SK-N-SH (cell line): Measurements from ENCODE around the gene AUP1. TPM values are rescaled to one million over a fixed set of nuclear protein-coding genes. Genes with fewer than 3 reads are reported as not detected.

Source experiments
- CTCF ChIA-PET: fragments of 300-600, 350-600 bp; formaldehyde crosslinking; extraction: SDS; loops from one replicate; lab custom pipeline; 2021; lab: Yijun Ruan, JAX
- POLR2A ChIA-PET: fragments of 350-600 bp; sonication (Branson Sonifier 250); formaldehyde crosslinking; extraction: SDS; loops from one replicate; lab custom pipeline; 2020; ENCODE audit warnings: antibody characterized with exemption, inconsistent platforms; lab: Yijun Ruan, JAX
- DNase-seq: peaks from one replicate; pipeline ENCODE4 v3.0.0; 2012
- H2AFZ ChIP-seq: fragments of 200-600 bp; sonication (generic); 2 replicates; pipeline ENCODE4 v1.8.1; 2016; ENCODE audit warnings: antibody characterized with exemption, mild to moderate bottlenecking, low read depth
- H3F3A ChIP-seq: fragments of 200-600 bp; sonication (generic); replicated peaks from 2 replicates; pipeline ENCODE3; 2016; ENCODE audit warnings: antibody characterized with exemption, mild to moderate bottlenecking; ENCODE audit not compliant: insufficient read depth
- H3K27ac ChIP-seq, 2 experiments: fragments of 200-500 bp in 1 of 2; fragments of 200-600 bp in 1 of 2; sonication (Bioruptor generic) in 1 of 2; sonication (generic), shearing (Covaris generic) in 1 of 2; 2 replicates each; pipeline versions ENCODE4 v1.5.1 to v1.6.1; 2014 to 2016; ENCODE audit warnings: low read depth in 2 of 2, inconsistent platforms in 1 of 2, low read length in 1 of 2, mild to moderate bottlenecking in 1 of 2, mixed read lengths in 1 of 2
- H3K27me3 ChIP-seq: fragments of 200-600 bp; sonication (generic), shearing (Covaris generic); 2 replicates; pipeline ENCODE4 v1.6.1; 2016; ENCODE audit warnings: mixed run types; ENCODE audit not compliant: insufficient read depth
- H3K36me3 ChIP-seq, 2 experiments: fragments of 200-500 bp in 1 of 2; fragments of 200-600 bp in 1 of 2; sonication (Bioruptor generic) in 1 of 2; sonication (generic) in 1 of 2; replicated peaks in 1 of 2; 2 replicates each; pipeline versions ENCODE3 to v1.5.1; 2014 to 2016; ENCODE audit warnings: low read length in 1 of 2, mild to moderate bottlenecking in 1 of 2; ENCODE audit not compliant: insufficient read depth in 2 of 2, control insufficient read depth in 1 of 2
- H3K4me1 ChIP-seq, 2 experiments: fragments of 200-500 bp in 1 of 2; fragments of 200-600 bp in 1 of 2; sonication (Bioruptor generic) in 1 of 2; sonication (generic), shearing (Covaris generic) in 1 of 2; 2 replicates each; pipeline versions ENCODE4 v1.5.1 to v1.6.1; 2014 to 2016; ENCODE audit warnings: low read depth in 1 of 2, low read length in 1 of 2, mixed run types in 1 of 2; ENCODE audit not compliant: insufficient read depth in 2 of 2, control insufficient read depth in 1 of 2
- H3K4me2 ChIP-seq: fragments of 200-600 bp; sonication (generic), shearing (Covaris generic); 2 replicates; pipeline ENCODE4 v1.6.1; 2017; ENCODE audit warnings: mixed run types
- H3K4me3 ChIP-seq, 2 experiments: fragments of 200-500 bp in 1 of 2; fragments of 200-600 bp in 1 of 2; sonication (Bioruptor generic) in 1 of 2; sonication (generic), shearing (Covaris generic) in 1 of 2; 2 replicates each; pipeline versions ENCODE4 v1.5.1 to v1.8.1; 2014 to 2016; ENCODE audit warnings: low read depth in 2 of 2, inconsistent platforms in 1 of 2, low read length in 1 of 2, mild to moderate bottlenecking in 1 of 2, mixed read lengths in 1 of 2, moderate library complexity in 1 of 2
- H3K79me2 ChIP-seq: fragments of 200-600 bp; sonication (generic); 2 replicates; pipeline ENCODE4 v1.8.1; 2017; ENCODE audit warnings: mild to moderate bottlenecking; ENCODE audit not compliant: insufficient read depth
- H3K9ac ChIP-seq: fragments of 200-600 bp; sonication (generic); 2 replicates; pipeline ENCODE4 v1.6.1; 2017; ENCODE audit warnings: mixed run types
- H3K9me2 ChIP-seq: fragments of 200-600 bp; sonication (generic); 2 replicates; pipeline ENCODE4 v1.6.1; 2017; ENCODE audit warnings: mixed run types
- H3K9me3 ChIP-seq: fragments of 200-600 bp; sonication (generic); 2 replicates; pipeline ENCODE4 v1.6.1; 2017; ENCODE audit warnings: mixed run types, mild to moderate bottlenecking, moderate library complexity
- H4K20me1 ChIP-seq: fragments of 200-600 bp; sonication (generic); 2 replicates; pipeline ENCODE4 v1.6.1; 2017; ENCODE audit warnings: mild to moderate bottlenecking, mixed run types; ENCODE audit not compliant: insufficient read depth
- CTCF ChIP-seq: fragments of 200-600 bp; sonication (generic); IDR thresholded peaks from 2 replicates; pipeline ENCODE4 v1.6.1; 2017; ENCODE audit warnings: antibody characterized with exemption, mild to moderate bottlenecking, moderate library complexity
- EP300 ChIP-seq, 2 experiments: IDR thresholded peaks; 2 replicates each; pipeline versions ENCODE4 v1.4.0 to v1.6.1; 2012; ENCODE audit warnings: borderline replicate concordance in 1 of 2, low read depth in 1 of 2, low read length in 1 of 2
- MAX ChIP-seq: IDR thresholded peaks from 2 replicates; pipeline ENCODE4 v1.4.0; 2012; ENCODE audit warnings: low read depth
- POLR2AphosphoS5 ChIP-seq: IDR thresholded peaks from 2 replicates; pipeline ENCODE4 v1.6.1; 2012; ENCODE audit warnings: low read depth, low read length
- RXRA ChIP-seq: IDR thresholded peaks from 2 replicates; pipeline ENCODE4 v1.4.0; 2012; ENCODE audit warnings: low read depth, mild to moderate bottlenecking, borderline replicate concordance
- TAF1 ChIP-seq: IDR thresholded peaks from 2 replicates; pipeline ENCODE4 v1.6.1; 2012; ENCODE audit warnings: low read depth, mild to moderate bottlenecking, low read length, moderate library complexity, borderline replicate concordance
- USF1 ChIP-seq: IDR thresholded peaks from 2 replicates; pipeline ENCODE4 v1.4.0; 2012; ENCODE audit warnings: low read depth, borderline replicate concordance
- ZBTB33 ChIP-seq: IDR thresholded peaks from 2 replicates; pipeline ENCODE4 v1.4.0; 2012; ENCODE audit warnings: low read depth, borderline replicate concordance
- whole genome bisulfite sequencing: methylation state at CpG from one replicate; pipeline ENCODE4 v1.1.6; 2017; ENCODE audit warnings: low lambda C conversion rate; 5-methylcytosine and 5-hydroxymethylcytosine counted together
- polyA plus RNA-seq, 3 experiments: library from polyadenylated mRNA; depleted of rRNA; stranded (reverse); fragments of >200 nt; gene quantifications; 2 replicates each; pipeline ENCODE4 v1.2.3, GENCODE V29; 2012

The AUP1 gene
- polyA plus RNA-seq, 1 of the 3 experiments (the other 2 are of a cell fraction), result 118 TPM

GRCh38 chr2:74558284-74559230, 29.1 kb upstream of the AUP1 start:
- H3K27me3 ChIP-seq, result no peaks in the 10 kb centered on the region
- POLR2A ChIA-PET, result no interaction called here
- H3K9me3 ChIP-seq, result no peaks in the 10 kb centered on the region
- no peak for DNase-seq
- H3K4me3 ChIP-seq, result no peak overlapping the region
- CTCF ChIA-PET, result interaction anchor here (1.1 to 3.2 kb wide), 3 partner anchors 9 to 30 kb away, joined by 3 to 15 read pairs (median 7); no protein-coding TSS in a partner anchor
- H3K79me2 ChIP-seq, result peaks cover 23% of the 10 kb centered on the region
- peaks cover 9 to 10% of the 10 kb centered on the region in 2 experiments; a peak in 2 of 4 replicates for H3K4me1 ChIP-seq
- H3K36me3 ChIP-seq, result peaks cover 10 to 17% of the 10 kb centered on the region in 2 experiments
- 76% methylated on average over 7 of the region's 7 CpGs for WGBS
- H3F3A ChIP-seq, result peaks cover 8% of the 10 kb centered on the region
- H3K9me2 ChIP-seq, result no peaks in the 10 kb centered on the region
- H2AFZ ChIP-seq, result no peak overlapping the region
- TF ChIP-seq EP300 (IDR thresholded peaks at IDR 0.05; ENCODE audit: borderline replicate concordance in 1 of 2, low read depth in 1 of 2, low read length in 1 of 2), result no peak
- TF ChIP-seq CTCF, result no peak
- no peak for TF ChIP-seq USF1
- no peak for TF ChIP-seq RXRA
- TF ChIP-seq ZBTB33, result no peak
- no peak for TF ChIP-seq TAF1
- no peak for TF ChIP-seq MAX
- no peak for TF ChIP-seq POLR2AphosphoS5
- H3K9ac ChIP-seq, result no peak overlapping the region
- H3K27ac ChIP-seq, result no peak overlapping the region
- no peaks in the 10 kb centered on the region for H4K20me1 ChIP-seq
- H3K4me2 ChIP-seq, result no peak overlapping the region
